ENCODE results near the gene EIF4E1B.

DNA sequence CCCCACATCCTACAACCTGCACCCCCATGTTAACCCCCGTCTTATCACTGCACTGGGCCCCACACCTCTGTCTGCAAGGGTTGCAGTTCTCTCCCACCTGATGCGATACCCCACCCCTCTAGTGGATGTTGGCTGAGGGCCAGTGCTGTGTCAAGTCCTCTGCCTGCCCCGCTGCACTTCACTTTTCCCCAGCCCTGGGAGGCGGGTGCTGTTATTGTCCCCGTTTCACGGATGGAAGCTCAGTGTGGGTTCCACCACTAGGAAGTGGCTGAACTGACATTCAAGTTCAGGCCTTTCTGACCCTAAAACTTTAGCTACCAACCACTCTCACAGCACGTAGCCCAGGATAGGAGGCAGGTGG, 3.6 kb upstream of the EIF4E1B start:
- TF ChIP-seq POLR2A (IDR thresholded peaks at IDR 0.05), result no peak
- TF ChIP-seq, protein P1, sequence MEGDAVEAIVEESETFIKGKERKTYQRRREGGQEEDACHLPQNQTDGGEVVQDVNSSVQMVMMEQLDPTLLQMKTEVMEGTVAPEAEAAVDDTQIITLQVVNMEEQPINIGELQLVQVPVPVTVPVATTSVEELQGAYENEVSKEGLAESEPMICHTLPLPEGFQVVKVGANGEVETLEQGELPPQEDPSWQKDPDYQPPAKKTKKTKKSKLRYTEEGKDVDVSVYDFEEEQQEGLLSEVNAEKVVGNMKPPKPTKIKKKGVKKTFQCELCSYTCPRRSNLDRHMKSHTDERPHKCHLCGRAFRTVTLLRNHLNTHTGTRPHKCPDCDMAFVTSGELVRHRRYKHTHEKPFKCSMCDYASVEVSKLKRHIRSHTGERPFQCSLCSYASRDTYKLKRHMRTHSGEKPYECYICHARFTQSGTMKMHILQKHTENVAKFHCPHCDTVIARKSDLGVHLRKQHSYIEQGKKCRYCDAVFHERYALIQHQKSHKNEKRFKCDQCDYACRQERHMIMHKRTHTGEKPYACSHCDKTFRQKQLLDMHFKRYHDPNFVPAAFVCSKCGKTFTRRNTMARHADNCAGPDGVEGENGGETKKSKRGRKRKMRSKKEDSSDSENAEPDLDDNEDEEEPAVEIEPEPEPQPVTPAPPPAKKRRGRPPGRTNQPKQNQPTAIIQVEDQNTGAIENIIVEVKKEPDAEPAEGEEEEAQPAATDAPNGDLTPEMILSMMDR (IDR thresholded peaks at IDR 0.05), result no peak

Data from thyroid gland (tissue), 4 donors.